CD4-positive, alpha-beta T cell treated with Interleukin-21 for 1 hour (primary cell): Measurements from ENCODE around the gene TRIM25.

Experiments used
- DNase-seq: peaks from one replicate; pipeline ENCODE4 v3.0.0-alpha.2; 2020

Gene TRIM25

DNA sequence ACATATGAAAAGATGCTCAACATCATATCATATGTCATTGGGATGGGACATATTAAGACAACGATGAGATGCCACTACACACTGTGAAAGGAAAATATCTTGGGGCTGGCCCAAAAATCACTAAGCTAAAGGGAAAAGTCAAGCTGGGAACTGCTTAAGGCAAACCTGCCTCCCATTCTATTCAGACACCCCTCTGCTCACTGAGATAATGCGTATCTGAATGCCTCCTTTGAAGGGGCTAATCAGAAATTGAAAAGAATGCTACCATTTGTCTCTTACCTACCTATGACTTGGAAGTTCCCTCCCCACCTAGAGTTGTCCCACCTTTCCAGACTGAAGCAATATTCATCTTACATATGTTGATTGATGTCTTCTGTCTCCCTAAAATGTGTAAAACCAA is 11.2 kb upstream of the TRIM25 start:
- no peak for DNase-seq

DNA sequence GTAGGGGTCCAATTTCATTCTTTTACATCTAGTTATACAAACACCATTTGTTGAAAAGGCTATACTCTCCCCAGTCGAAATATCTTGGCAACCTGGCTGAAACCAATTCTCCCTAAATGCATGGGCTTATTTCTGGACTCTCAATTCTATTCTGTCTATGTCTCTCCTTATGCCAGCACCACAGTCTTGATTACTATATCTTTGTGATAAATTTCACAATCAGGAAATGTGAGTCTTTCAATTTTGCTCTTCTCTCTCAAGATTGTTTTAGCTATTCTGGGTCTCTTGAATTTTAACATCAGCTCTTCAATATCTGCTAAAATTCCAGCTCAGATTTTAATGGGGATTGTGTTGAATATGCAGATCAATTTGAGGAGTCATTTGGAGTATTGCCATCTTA is 5.9 kb upstream of the TRIM25 start:
- no peak for DNase-seq

DNA sequence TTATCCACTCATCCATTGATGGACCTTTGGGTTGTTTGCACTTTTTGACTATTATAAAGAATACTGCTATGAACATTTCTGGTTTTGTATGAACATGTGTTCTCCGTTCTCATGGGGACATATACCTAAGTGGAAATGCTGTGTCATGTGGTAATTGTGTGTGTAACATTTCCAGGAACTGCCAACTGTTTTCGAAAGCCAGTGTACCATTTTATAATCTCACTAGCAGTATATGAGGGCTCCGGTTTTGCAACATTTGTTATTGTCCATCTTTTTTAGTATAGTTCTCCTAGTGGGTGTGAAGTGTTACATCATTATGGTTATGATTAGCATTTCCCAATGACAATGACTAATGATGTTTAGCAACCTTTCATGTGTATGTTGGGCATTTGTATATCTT is 5.1 kb upstream of the TRIM25 start:
- DNase-seq: peak; percentile 9

DNA sequence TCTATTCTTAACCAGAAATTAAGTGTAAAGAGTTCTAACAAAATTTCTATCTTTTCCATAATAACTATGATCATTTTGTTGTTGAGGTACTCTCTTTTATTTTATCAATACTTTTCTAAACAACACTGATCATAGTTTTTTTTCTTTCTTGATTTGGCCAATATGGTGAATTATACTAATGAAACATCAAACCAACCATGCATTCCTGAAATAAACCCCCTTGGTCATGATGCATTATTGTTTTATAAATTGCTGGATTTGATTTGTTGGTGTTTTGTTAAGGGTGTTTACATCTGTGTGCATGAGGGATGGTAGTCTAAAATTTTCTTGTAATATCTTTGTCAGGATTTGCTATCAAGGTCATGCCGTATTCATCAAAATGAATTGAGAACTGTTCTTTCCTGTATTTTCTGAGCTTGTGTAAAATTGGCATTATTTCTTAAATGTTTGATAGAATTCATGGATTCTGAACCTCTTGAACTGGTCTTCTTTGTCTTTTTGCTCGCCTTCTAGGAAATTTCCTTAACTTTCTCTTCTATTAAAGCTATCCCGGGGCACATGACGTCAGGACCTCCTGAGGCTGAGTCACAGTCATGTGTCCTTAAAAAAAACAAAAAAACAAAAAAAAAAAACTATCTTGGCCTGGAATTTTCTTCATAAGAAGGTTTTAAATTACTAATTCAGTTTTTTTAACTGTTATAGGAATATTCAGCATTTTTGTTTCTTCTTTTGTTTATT is 3.9 kb upstream of the TRIM25 start:
- no peak for DNase-seq

DNA sequence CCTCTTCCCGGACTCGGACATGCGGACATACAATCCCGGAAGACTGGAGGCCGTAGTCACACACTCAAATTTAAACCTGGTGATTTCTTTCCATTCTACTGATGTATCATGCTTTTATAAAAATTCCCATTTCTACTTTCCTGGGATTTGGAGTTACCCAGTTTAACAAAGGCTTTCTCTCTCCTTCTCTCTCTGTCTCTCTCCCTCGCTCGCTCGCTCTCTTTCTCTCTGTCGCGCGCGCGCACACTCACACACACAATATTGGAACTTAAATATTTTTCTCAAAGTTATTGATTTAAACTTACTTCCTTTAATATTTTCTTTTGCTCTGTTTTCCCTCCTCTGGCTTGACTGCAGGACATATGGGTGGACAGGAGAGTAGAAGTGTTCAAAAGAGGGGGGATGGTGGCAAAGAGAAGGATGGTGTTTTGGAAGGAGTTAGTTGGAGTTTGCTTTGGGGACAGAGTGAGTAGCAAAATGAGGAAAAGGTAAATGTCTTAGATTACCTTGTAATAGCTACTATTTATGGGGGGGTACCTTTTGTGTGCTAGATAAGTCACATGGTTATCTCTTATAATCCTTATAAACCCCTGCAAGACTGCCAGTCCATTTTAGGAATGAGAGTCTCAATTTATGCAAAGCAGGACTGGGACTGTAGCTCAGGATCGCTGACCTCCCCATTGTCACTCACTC is 878 bp upstream of the TRIM25 start:
- DNase-seq: no peak

DNA sequence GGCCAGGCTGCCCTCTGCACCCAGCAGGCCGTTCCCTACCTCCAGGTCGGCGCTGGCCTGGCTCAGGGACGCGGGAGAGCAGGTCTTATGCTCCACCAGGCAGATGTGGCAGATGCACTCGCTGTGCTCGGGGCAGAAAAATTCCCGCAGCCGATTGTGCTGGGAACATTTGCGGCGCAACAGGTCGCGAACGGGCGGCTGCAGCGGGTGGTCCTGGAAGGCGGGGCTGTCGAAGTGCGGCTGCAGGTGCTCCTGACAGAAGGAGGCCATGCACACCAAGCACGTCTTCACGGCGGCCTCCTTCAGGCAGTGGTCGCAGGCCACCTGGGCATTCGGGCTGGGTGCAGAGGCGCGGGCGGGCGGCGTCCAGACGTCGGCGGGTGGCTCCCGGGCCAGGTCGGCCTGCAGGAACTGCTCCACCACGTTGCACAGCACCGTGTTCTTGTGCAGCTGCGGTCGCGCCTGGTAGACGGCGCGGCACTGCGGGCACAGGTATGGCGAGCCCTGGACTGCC is 439 bp downstream of the TRIM25 start:
- no peak for DNase-seq

DNA sequence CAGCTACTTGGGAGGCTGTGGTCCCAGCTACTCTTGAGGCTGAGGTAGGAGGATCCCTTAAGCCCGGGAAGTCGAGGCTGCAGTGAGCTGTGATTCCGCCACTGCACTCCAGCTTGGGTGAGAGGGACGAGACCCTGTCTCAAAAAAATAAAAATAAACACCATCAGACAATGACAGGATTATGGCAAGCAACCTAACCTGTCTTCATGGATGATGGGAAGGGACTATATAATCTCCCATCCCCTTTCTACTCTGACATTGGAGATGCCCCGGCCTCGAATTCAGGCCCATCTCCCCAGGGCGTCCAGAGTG is 893 bp downstream of the TRIM25 start:
- DNase-seq: no peak

DNA sequence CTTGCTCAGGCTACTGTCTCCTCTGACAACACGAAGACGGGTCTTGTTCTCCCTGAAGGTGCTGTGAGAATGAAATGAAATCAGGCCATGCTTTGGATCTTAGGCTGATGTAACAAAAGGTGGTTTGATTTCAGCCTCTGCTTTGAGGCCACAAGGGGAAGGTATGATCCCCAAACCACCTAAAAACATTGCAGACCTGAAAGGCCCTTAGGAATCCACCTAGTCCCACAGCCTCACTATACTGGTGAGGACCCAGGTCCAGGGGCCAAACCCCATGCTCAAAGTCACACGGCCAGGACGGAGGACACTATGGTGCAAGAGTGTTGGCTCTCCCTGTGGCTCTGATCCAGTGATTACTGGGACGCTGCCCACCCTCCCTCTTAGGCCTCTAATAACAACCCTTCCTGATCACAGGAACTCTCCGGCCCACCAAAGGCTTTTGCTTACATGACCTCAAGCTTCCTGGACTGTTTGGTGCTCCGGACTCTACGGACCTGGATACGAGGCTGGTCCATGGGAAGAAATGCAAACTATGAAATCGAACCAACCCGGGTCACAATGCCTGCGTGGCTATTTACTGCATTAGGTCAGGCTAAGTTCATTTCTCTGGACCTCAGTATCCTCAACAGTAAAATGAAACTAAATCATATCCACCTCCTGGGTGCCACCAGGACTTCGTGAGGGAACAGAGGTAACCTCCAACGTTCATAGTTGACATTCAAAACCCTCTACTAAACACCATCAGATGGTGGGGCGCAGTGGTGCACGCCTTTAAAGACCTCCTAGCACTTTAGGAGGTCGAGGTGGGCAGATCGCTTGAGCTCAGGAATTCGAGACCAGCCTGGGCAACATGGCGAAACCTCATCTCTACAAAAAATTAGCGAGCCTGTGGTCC is 1.5 kb downstream of the TRIM25 start:
- no peak for DNase-seq

DNA sequence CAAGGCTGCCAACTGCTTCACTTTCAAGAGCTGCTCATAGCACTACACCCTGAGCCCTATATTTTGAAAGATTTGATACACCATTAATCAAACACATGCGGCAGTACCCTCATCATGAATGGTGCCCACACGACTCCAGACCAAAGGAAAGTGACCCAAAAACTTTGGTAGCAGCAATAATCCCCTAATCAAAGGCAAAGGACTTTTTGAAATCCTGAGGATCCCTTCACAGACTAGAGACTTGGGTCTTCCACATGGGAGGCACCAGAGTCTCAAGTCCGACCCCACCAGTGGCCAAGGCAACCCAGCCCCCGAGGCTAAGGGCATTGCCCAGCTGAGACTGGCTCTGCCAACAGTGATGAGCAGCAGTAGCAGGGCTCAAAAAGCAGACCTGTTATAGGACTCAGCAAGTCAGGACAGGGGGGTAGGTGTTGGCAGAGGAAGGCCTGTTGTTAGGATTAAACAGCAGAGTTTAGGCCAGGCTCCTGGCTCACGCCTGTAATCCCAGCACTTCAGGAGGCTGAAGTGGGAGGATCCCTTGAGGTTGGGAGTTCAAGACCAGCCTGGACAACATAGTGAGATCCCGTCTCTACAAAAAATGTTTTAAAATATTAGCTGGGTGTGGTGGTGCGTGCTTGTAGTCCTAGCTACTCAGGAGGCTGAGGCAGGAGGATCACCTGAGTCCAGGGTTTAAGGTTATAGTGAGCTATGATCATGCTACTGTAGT is 3.2 kb downstream of the TRIM25 start:
- DNase-seq: no peak

DNA sequence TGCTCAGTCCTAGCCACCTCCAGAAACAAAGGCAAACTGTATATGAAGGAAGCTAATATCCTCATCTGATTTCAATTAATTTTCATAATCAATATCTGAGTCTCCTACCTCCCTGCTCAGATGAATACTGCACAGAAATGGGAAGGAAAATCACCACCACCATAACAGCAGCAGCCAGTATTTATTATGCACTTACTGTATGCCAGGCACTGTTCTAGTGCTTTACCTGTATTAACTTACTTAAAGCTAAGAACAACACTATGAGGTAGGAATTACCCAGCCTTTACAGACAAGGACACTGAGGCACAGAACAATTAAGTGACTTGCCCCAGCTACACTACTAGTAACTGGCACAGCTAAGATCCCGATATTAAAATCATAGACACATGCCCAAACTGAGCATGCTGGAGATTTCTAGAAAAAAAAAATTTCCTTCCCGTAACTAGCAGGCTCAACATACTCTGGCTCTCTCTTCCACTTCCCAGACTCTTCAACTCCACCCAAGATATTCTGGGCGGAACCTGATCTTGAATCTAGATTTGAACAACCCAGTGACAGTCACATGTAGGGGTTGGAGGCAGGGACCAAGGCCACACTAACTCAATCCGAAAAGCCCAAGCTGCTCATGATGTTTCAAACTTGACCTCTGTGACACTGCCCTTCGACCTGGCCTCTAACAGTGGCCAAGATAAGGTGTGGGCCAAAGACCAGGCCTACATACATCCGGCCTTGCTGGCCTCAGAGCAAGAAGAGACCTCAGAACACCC is 3.9 kb downstream of the TRIM25 start:
- no peak for DNase-seq

DNA sequence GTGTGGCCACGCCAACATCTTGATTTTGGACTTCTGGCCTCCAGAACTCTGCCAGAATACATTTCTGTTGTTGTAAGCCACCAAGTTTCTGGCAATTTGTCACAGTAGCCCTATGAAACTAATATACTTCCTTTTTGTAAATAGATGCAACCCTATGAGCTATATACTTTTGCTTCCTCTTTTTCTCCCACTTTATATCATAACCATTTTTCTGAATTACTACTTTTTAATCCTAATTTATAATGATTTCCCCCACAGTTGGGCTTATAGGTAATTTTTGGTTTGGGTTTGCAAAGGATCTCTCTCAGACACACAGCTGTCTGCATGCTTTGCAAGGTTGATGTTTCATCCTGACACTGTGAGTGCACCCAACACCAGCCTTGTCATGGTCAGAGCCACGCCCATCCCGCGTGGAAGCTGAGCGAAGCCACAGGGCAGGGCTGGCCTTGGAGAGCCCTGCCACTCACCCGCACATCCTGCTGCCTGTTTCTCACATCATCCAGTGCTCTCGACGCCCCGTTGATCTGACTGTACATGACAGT is 5.8 kb downstream of the TRIM25 start:
- peak; percentile 39 for DNase-seq

DNA sequence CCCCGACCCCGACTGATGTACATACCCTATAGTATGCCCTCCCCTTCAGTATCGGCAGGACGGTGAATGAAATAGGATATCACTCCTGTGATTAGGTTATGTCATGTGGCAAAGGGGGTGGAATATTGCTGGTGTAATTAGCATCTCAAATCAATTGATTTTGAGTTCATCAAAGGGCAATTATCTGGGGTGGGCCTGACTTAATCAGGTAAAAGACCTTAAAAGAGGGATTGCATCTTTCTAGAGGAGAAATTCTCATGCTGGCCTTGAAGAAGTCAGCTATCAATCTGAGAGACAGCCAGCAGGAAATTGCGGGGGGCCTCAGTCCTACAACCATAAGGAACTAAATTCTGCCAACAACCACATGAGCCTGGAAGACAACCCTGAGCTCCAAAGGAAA is 10.3 kb downstream of the TRIM25 start:
- DNase-seq: no peak

DNA sequence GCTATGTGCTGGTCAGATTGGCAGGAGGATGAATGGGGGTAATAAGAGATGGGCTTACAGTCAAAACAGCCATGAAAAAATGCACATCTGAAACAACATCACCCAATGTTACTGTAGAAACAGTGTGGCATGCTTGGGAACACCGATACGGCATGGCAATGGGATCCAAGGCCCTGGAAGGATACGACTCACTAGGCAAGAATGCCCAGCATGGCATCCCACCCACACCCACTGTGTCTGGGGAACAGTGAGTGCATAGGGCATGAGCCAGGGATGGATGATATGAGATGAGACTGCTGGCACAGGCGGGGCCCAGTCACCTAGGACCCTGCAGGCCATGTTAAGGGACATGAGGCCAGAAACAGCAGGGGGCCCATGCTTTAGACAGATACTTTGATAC is 11.5 kb downstream of the TRIM25 start:
- DNase-seq: no peak

DNA sequence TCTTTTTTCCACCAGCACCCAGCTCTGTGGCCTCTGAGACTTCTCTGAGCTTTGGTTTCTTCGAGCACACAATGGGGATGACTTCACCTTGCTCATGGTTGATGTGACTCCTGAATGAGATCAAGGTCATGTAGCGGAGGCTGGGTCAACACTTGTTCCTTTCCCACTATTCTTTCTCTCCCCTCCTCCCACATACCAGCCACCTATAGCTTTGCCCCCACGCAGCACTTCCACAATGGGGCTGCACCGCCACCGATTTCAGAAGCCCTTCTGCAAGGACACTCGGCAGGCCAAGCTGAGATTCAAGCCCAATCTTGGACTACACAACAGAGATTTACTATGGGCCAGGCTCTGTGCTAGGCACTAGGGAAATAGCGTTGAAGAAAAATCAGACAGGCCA is 14.4 kb downstream of the TRIM25 start:
- DNase-seq: no peak

DNA sequence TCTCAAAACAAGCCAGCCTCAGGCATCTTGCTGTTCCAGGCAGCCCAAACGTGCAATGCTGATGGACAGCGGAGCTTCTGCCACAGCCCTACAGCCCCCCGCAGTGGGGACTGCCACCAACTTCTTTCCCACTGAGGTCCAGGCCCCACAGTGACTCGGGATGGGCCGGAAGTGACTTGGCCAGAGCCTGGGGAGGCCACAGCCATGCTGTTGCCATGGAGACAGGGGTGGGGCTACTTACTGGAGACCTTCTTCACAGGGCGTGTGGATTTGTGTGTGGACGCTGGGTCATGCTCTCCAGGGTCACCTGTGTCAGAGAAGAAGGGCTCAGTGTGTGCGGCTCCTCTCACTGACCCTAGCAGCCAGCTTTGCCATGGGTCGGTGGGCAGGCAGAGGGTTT is 15.0 kb downstream of the TRIM25 start:
- no peak for DNase-seq

DNA sequence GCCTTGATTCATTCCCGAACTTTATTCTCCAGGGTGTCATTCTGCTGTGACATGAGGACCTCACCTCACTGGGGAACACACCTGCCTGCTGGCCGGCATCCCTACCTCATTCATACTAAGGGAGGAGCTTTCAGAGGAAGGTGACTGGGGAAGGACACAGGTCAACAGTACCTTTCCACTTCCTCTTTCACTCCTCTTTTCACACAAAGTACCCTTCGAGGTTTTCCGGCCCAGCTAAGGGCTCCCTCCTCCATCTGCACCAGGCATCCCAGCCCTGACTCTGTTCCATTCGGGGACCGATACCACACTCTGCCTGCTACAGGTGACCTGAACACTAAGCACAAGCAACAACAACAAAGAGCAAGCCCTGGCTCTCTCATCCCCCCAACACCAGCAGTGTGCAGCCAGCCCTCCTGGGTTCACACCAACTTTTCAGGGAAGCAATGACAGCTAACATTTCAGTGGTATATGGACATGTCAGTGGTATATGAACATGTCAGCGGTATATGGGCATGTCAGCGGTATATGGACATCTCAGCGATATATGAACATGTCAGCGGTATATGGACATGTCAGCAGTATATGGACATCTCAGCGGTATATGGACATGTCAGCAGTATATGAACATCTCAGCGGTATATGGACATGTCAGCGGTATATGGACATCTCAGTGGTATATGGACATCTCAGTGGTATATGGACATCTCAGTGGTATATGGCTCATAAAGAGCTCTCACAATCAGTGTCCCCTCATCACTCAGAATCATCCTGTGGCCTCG is 16.0 kb downstream of the TRIM25 start:
- DNase-seq: no peak

DNA sequence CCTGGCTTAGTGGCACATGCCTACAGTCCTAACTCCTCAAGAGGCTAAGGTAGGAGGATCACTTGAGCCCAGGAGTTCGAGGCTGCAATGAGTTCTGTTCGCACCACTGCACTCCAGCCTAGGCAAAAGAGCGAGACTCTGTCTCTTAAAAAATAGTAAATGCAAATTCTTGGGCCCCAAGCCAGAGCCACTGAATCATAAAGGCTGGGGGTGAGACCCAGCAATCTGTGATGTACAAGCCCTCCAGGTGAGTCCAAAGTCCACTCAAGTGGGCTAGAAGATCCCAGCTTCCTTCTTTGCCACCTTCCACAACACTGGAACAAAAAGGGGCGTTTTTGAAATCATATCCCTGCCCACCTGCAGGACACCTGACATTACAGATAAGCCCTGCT is 16.9 kb downstream of the TRIM25 start:
- no peak for DNase-seq

DNA sequence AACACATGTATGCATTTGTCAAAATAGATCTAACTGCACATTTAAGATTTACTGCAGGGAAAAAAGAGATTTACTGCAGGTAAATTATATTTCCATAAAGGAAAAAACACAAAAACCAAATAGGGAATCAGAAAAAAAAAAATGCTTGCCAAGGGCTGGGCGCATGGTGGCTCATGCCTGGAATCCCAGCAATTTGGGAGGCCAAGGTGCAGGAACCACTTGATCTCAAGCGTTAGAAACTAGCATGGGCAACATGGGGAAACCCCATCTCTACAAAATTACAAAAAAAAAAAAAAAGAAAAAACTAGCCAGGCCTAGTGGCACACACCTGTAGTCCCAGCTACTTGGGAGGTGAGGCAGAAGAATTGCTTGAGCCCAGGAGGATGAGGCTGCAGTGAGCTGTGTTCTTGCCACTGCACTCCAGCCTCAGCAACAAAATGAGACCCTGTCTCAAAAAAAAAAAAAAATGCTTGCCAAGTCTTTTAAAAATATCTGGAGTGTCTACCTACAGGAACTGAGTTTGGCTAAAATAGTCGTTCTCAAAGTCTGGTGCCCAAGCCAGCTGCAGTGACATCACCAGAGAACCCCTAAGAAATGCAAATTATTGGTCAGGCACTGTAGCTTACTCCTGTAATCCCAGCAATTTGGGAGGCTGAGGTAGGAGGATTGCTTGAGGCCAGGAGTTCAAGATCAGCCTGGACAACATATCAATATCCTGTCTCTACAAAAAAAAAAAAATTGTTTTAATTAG is 17.5 kb downstream of the TRIM25 start:
- no peak for DNase-seq

DNA sequence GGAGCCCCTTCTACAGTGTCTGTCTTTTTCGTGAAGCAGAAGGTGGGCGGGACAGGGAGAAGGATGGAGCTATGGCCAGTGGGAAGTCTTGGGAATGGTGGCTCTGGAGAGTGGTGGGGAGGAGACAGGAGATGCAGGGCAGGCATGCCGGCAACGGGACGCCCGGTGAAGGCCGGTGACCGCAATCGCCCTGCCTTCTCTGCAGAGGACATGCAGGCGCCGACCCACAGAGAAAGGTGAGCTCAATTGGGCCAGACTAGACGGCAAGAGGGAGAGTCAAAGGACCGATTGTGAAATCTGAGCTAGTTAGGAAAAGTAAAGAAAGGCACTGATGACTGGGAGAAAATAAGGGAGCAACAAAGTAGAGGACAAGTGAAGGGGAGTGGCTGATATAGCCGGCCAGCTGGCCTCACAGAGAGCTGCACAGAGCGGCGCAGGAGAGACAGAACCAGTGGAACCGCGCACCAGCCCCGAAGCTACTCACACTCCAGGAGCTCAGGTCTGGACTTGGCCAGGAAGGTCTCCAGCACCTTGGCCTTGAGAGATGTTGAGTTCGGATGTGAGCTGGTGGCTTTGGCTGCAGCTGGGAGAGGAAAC is 18.9 kb downstream of the TRIM25 start:
- no peak for DNase-seq

DNA sequence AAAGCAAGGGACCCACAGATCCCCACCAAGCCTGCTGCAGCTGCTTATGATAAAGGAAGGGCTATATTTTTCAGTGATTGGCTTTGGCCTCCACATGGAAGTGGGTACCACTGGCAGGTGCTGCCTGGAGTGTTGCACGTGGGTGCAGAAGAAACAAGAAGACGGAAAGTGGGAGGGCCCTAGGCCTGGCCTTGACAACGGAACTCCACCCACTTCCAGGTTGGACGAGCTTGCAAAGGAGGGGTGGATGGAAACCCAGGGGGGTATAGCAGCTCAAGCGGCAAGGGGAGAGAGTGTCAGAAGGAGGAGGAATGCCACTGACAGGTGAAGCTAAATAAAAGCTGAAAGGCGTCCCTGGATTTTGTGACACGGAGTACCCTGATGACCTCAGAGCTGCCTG is 20.3 kb downstream of the TRIM25 start:
- no peak for DNase-seq
